Stimulated activated naive B cell treated with anti-CD40 and anti-IgM and Interleukin-4, amounts not matched to agents 10 μg/mL and 1 μg/mL and 100 μg/mL, for 72 hours (primary cell): ENCODE data around the gene C2orf15.
"Not testable (repeated sequence)": the region's sequence is repeated elsewhere in the genome, so short reads cannot be mapped to it uniquely, and the experiment has no call there.

Source experiments
- ATAC-seq, 2 donors: fragments of 150-1000 bp; cut with Tn5 transposase; replicated peaks; 2 replicates each; pipeline ENCODE4 v1.10.0; 2021; ENCODE audit warnings: moderate library complexity in 1 of 2
- DNase-seq: peaks from one replicate; pipeline ENCODE4 v3.0.0; 2021
- H3K27ac Mint-ChIP-seq: one replicate; pipeline ENCODE4 v1.8.0; 2022; ENCODE audit warnings: mild to moderate bottlenecking, mixed read lengths
- H3K27me3 Mint-ChIP-seq, 2 donors: one replicate each; pipeline ENCODE4 v1.8.0; 2022; ENCODE audit warnings: mixed read lengths in 2 of 2
- H3K36me3 Mint-ChIP-seq, 2 donors: one replicate each; pipeline ENCODE4 v1.8.0; 2022; ENCODE audit warnings: mixed read lengths in 2 of 2, mild to moderate bottlenecking in 1 of 2
- H3K4me1 Mint-ChIP-seq, 2 donors: one replicate each; pipeline ENCODE4 v1.8.0; 2022; ENCODE audit warnings: mixed read lengths in 2 of 2, mild to moderate bottlenecking in 1 of 2
- H3K4me3 Mint-ChIP-seq, 2 donors: one replicate each; pipeline ENCODE4 v1.8.0; 2022; ENCODE audit warnings: mild to moderate bottlenecking in 2 of 2, mixed read lengths in 2 of 2, moderate library complexity in 1 of 2
- H3K9me3 Mint-ChIP-seq, 2 donors: one replicate each; pipeline ENCODE4 v1.8.0; 2022; ENCODE audit warnings: mixed read lengths in 2 of 2, mild to moderate bottlenecking in 1 of 2

C2orf15 gene, protein sequence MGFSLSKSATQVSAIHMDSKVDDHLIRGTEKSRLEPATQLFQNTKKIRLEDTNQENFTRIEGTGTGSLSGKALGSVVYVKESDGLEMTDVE

GRCh38 chr2:99141110-99142108 lies at the start of gene C2orf15:
Gene C2orf15 (plus strand): TSS chr2:99141707. CDS start chr2:99150559, 8,852 bp downstream.
- Mint-ChIP-seq H3K4me3 (peak within 1 kb of the TSS; percentile 97 to 99), H3K27me3 (no peaks in the 10 kb centered on the region), H3K27ac (peak within 1 kb of the TSS; percentile 91), H3K4me1 (peaks cover 8 to 16% of the 10 kb centered on the region in 2 donors), H3K9me3 (no peaks in the 10 kb centered on the region), H3K36me3 (peaks cover 2 to 8% of the 10 kb centered on the region in 2 donors)
- ATAC-seq = peak; percentile 90 to 92
- peak; percentile 97 for DNase-seq

GRCh38 chr2:99096728-99097127 lies 44.8 kb upstream of the C2orf15 start:
- Mint-ChIP-seq H3K4me3 (no peak overlapping the region), H3K9me3 (peaks cover 0 to 9% of the 10 kb centered on the region in 2 donors), H3K27ac (no peak overlapping the region), H3K27me3 (no peaks in the 10 kb centered on the region), H3K36me3 (peaks cover 12 to 24% of the 10 kb centered on the region in 2 donors), H3K4me1 (peaks cover 1 to 6% of the 10 kb centered on the region in 2 donors)
- peak in 1 of 2 donors; percentile 19 for ATAC-seq
- no peak for DNase-seq

DNA sequence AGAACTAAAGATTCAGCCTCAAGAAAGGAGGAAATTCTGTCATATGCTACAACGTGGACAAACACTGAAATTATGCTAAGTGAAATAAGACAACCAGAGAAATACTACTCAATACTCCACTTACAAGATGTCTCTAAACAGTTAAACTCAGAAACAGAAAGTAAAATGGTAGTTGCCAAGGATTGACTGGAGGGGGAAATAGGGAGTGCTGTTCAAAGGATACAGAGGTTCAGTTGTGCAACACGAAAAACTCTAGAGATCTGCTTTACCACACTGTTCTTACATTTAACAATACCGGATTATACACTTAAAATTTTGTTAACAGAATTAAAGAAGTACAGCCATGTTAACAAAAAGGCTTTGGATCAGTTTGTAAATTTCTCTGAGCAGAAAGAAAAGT lies 39.8 kb upstream of the C2orf15 start:
- H3K4me3 Mint-ChIP-seq = no peak overlapping the region
- peaks cover 6 to 9% of the 10 kb centered on the region in 2 donors for H3K36me3 Mint-ChIP-seq
- H3K4me1 Mint-ChIP-seq = peaks cover 0 to 7% of the 10 kb centered on the region in 2 donors
- no peaks in the 10 kb centered on the region for H3K27me3 Mint-ChIP-seq
- DNase-seq (no peak), ATAC-seq (no peak)
- no peaks in the 10 kb centered on the region for H3K9me3 Mint-ChIP-seq
- H3K27ac Mint-ChIP-seq = no peak overlapping the region

- ATAC-seq = no peak
- H3K4me1 Mint-ChIP-seq = peaks cover 0 to 7% of the 10 kb centered on the region in 2 donors
Observed at GRCh38 chr2:99104006-99104405, 37.5 kb upstream of the C2orf15 start.

DNA sequence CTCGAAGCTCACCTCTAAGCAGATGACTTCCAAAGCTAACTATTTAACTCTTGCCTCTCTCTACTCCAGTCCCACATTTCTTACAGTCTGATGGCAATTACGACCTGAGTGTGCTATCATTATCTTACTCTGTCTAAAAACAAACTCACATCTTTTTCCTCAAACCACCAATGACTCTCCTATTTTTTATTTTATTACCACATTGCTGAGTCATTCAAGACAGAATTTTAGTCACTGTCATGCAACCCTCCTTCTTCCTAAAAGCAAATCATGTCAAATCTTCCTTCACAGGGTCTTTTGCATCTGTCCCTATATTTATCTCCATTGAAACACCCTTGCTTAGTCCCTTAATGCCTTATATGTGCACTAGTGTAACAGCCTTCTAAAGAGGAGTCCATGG lies 34.6 kb upstream of the C2orf15 start:
- Mint-ChIP-seq H3K9me3 (no peaks in the 10 kb centered on the region), H3K27ac (no peak overlapping the region), H3K4me3 (no peak overlapping the region), H3K4me1 (no peaks in the 10 kb centered on the region), H3K27me3 (no peaks in the 10 kb centered on the region), H3K36me3 (peaks cover 4 to 7% of the 10 kb centered on the region in 2 donors)
- ATAC-seq (no peak), DNase-seq (no peak)

More at GRCh38 chr2:99104006-99104405, 37.5 kb upstream of the C2orf15 start:
- H3K9me3 Mint-ChIP-seq = no peaks in the 10 kb centered on the region
- no peak for DNase-seq
- H3K27ac Mint-ChIP-seq = no peak overlapping the region
- H3K36me3 Mint-ChIP-seq = peaks cover 4 to 7% of the 10 kb centered on the region in 2 donors
- H3K27me3 Mint-ChIP-seq = no peaks in the 10 kb centered on the region
- no peak overlapping the region for H3K4me3 Mint-ChIP-seq

DNA sequence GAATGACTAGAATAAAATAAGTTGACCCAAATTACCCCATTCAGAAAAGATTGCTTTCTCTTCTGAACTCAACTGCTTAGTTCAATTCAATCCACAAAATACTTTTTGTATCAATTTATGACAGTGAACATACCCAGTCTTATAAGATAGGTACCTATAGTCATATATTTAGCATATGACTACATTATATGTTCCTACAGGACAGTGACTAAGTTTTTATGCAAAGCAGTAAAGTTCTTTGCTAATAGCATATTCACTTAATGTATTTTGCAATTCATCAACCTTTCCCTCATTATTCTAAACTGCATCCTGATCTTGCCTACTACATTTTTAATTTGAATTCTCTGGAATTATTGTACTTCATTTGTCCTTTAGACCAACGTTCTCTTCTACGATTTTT lies 30.3 kb upstream of the C2orf15 start:
- Mint-ChIP-seq H3K27me3 (no peaks in the 10 kb centered on the region), H3K4me1 (no peaks in the 10 kb centered on the region), H3K36me3 (no peaks in the 10 kb centered on the region), H3K9me3 (no peaks in the 10 kb centered on the region), H3K27ac (no peak overlapping the region), H3K4me3 (no peak overlapping the region)
- ATAC-seq = no peak
- no peak for DNase-seq

- no peaks in the 10 kb centered on the region for H3K27me3 Mint-ChIP-seq
- H3K4me3 Mint-ChIP-seq = no peak overlapping the region
- no peaks in the 10 kb centered on the region for H3K36me3 Mint-ChIP-seq
- no peak for DNase-seq
- H3K4me1 Mint-ChIP-seq = no peaks in the 10 kb centered on the region
- no peak overlapping the region for H3K27ac Mint-ChIP-seq
- H3K9me3 Mint-ChIP-seq = no peaks in the 10 kb centered on the region
- no peak for ATAC-seq
Observed at GRCh38 chr2:99111945-99112344, 29.6 kb upstream of the C2orf15 start.

GRCh38 chr2:99112617-99113016 lies 28.9 kb upstream of the C2orf15 start:
- no peaks in the 10 kb centered on the region for H3K36me3 Mint-ChIP-seq
- no peak overlapping the region for H3K27ac Mint-ChIP-seq
- DNase-seq (no peak), ATAC-seq (no peak)
- no peaks in the 10 kb centered on the region for H3K9me3 Mint-ChIP-seq
- no peaks in the 10 kb centered on the region for H3K27me3 Mint-ChIP-seq
- no peaks in the 10 kb centered on the region for H3K4me1 Mint-ChIP-seq
- H3K4me3 Mint-ChIP-seq = no peak overlapping the region

- peaks cover 48 to 61% of the 10 kb centered on the region in 2 donors for H3K36me3 Mint-ChIP-seq
- H3K27ac Mint-ChIP-seq = no peak overlapping the region
- H3K27me3 Mint-ChIP-seq = no peaks in the 10 kb centered on the region
- H3K9me3 Mint-ChIP-seq = peaks cover 34 to 39% of the 10 kb centered on the region in 2 donors
- H3K4me1 Mint-ChIP-seq = no peaks in the 10 kb centered on the region
- no peak for ATAC-seq
- DNase-seq = no peak
- H3K4me3 Mint-ChIP-seq = no peak overlapping the region
Observed at GRCh38 chr2:99127981-99128380, 13.5 kb upstream of the C2orf15 start.

DNA sequence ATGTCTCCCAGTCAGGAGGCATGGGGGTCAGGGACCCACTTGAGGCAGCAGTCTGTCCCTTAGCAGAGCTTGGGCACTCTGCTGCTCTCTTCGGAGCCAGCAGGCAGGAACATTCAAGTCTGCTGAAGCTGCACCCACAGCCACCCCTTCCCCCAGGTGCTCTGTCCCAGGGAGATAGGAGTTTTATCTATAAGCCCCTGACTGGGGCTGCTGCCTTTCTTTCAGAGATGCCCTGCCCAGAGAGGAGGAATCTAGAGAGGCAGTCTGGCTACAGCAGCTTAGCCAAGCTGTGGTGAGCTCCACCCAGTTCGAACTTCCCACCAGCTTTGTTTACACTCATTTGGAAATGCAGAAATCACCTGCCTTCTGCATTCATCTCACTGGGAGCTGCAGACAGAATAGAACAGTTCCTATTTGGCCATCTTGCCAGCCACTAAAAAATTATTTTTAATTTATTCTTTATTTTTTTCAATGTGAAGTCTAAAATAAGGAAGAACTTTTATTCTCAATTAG lies 6.4 kb upstream of the C2orf15 start:
- H3K27ac Mint-ChIP-seq, H3K4me1 Mint-ChIP-seq, ATAC-seq, H3K4me3 Mint-ChIP-seq, H3K27me3 Mint-ChIP-seq, DNase-seq: not testable (repeated sequence)
- Mint-ChIP-seq H3K9me3 (peaks cover 23 to 30% of the 10 kb centered on the region in 2 donors), H3K36me3 (peaks cover 28 to 42% of the 10 kb centered on the region in 2 donors)

DNA sequence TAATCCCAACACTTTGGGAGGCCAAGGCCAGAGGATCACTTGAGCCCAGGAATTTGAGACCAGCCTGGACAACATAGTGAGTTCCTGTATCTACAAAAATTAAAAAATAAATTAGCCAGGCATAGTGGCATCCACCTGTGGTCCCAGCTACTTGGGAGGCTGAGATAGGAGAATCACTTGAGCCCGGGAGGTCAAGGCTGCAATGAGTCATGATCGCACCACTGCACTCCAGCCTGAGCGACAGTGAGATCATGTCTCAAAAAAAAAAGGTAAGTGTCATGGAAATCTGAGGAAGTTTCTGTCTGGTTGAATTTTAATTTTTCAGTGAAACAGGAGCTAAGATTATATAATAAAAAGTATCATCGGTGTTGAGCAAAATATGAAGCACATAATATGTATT lies 2.5 kb upstream of the C2orf15 start:
- Mint-ChIP-seq H3K36me3 (peaks cover 12 to 17% of the 10 kb centered on the region in 2 donors), H3K4me1 (peaks cover 9 to 16% of the 10 kb centered on the region in 2 donors), H3K27ac (no peak overlapping the region), H3K27me3 (no peaks in the 10 kb centered on the region), H3K4me3 (no peak overlapping the region), H3K9me3 (peaks cover 2 to 4% of the 10 kb centered on the region in 2 donors)
- DNase-seq (no peak), ATAC-seq (no peak)

DNA sequence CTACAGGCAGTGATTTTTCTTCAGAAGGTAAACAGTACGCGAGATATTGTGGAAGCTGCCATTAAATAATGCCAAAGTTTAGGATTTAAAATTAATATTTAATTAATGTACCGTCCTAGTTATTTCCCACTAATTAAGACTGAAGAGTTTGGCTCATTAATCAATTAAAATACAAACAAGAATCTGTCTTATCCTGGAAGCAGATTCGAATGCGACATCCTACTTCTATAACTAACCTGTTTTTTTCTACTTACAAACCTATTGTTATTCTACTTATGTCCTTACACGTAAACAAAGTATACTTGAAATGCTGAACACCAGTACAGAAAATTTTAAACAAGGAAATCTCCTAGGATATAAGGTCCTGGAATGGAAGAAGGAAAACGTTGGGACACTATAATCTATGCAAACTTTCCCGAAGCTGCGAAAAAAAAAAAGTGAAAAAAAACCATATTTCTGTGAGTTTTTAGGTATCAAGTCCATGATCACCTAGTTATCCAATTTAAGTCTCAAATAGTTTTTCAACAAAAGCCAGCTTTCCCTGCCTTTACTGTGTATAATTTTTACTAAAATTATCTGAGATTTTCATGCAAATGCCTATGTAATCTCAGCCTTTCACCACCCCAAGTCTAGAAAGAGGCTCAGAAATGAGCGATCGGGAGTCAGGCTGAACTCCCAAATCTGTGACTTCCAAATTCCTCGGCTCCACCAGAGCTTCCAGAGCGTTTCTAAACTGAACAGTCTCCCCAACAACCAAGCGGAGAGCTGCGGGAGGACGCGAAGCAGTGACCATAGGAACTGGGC lies 1.2 kb upstream of the C2orf15 start:
- Mint-ChIP-seq H3K27me3 (no peaks in the 10 kb centered on the region), H3K27ac (peak overlapping the region; percentile 91)
- no peak for DNase-seq

GRCh38 chr2:99140860-99141109 lies 722 bp upstream of the C2orf15 start:
- peak; percentile 37 to 41 for ATAC-seq

More for the DNA sequence above, 1.2 kb upstream of the C2orf15 start:
- Mint-ChIP-seq H3K4me1 (peaks cover 8 to 16% of the 10 kb centered on the region in 2 donors), H3K36me3 (peaks cover 4 to 8% of the 10 kb centered on the region in 2 donors), H3K9me3 (no peaks in the 10 kb centered on the region), H3K4me3 (peak overlapping the region; percentile 97 to 99)
- no peak for ATAC-seq

DNA sequence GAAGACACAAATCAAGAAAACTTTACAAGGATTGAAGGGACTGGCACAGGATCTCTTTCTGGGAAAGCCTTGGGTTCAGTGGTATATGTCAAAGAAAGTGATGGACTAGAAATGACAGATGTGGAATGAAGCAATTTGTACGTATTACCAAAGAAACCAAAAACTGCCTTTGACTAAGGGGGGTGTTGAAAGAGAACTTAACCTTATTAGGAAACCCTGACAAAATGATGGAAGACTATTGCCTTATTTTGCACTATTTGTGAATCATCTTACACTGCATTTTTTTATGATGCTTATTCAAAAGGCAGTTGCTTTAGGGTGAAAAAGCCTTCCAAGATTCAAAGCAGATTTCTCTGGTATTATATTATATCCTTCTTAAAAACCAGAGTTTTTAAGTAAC lies 9.2 kb downstream of the C2orf15 start:
- Mint-ChIP-seq H3K9me3 (no peaks in the 10 kb centered on the region), H3K4me1 (peaks cover 11% of the 10 kb centered on the region in 2 donors), H3K4me3 (no peak overlapping the region), H3K27me3 (no peaks in the 10 kb centered on the region), H3K36me3 (peaks cover 9 to 17% of the 10 kb centered on the region in 2 donors), H3K27ac (no peak overlapping the region)
- no peak for DNase-seq
- ATAC-seq = no peak

More at GRCh38 chr2:99140860-99141109, 722 bp upstream of the C2orf15 start:
- DNase-seq = no peak
- Mint-ChIP-seq H3K27me3 (no peaks in the 10 kb centered on the region), H3K27ac (peak overlapping the region; percentile 91), H3K4me1 (peaks cover 8 to 16% of the 10 kb centered on the region in 2 donors), H3K36me3 (peaks cover 2 to 8% of the 10 kb centered on the region in 2 donors), H3K9me3 (no peaks in the 10 kb centered on the region), H3K4me3 (peak overlapping the region; percentile 97 to 99)
